DOHH2 (cell line): ENCODE results near the gene ATP6V1G1.
A peak's percentile ranks its signal among the peaks of the same experiment; 100 is the strongest.

ENCODE experiments used
- H3F3A ChIP-seq: fragments of 200-600 bp; sonication (generic), shearing (Covaris generic); 2 replicates; pipeline ENCODE4 v1.6.0; 2016; ENCODE audit warnings: antibody characterized with exemption, mild to moderate bottlenecking; ENCODE audit not compliant: control insufficient read depth, insufficient read depth
- H3K27ac ChIP-seq: fragments of 200-600 bp; sonication (generic); 2 replicates; pipeline ENCODE4 v1.5.1; 2014; ENCODE audit warnings: low read depth, mild to moderate bottlenecking, low read length, moderate library complexity
- H3K27me3 ChIP-seq: fragments of 200-600 bp; sonication (generic); 2 replicates; pipeline ENCODE4 v1.6.1; 2014; ENCODE audit warnings: mild to moderate bottlenecking, low read length, mixed read lengths; ENCODE audit not compliant: control insufficient read depth
- H3K36me3 ChIP-seq: fragments of 200-600 bp; sonication (generic); 2 replicates; pipeline ENCODE4 v1.6.1; 2014; ENCODE audit warnings: mild to moderate bottlenecking, low read length, moderate library complexity, mixed read lengths; ENCODE audit not compliant: control insufficient read depth
- H3K4me1 ChIP-seq: fragments of 200-600 bp; sonication (generic); 2 replicates; pipeline ENCODE4 v1.6.1; 2014; ENCODE audit warnings: mild to moderate bottlenecking, low read length, mixed read lengths; ENCODE audit not compliant: control insufficient read depth
- H3K4me2 ChIP-seq: fragments of 200-600 bp; sonication (generic); 2 replicates; pipeline ENCODE4 v1.6.0; 2014; ENCODE audit warnings: mild to moderate bottlenecking, low read length, moderate library complexity
- H3K4me3 ChIP-seq: fragments of 200-600 bp; sonication (generic); 2 replicates; pipeline ENCODE4 v1.5.1; 2014; ENCODE audit warnings: mild to moderate bottlenecking, low read length, mixed read lengths
- H3K79me2 ChIP-seq: fragments of 200-600 bp; sonication (generic); 2 replicates; pipeline ENCODE4 v1.6.1; 2014; ENCODE audit warnings: mild to moderate bottlenecking, low read length, mixed read lengths; ENCODE audit not compliant: control insufficient read depth
- H3K9me2 ChIP-seq: fragments of 200-600 bp; sonication (generic); replicated peaks from 2 replicates; pipeline ENCODE4 v1.6.1; 2014; ENCODE audit warnings: mild to moderate bottlenecking, low read length, mixed read lengths; ENCODE audit not compliant: control insufficient read depth
- H3K9me3 ChIP-seq: fragments of 200-600 bp; sonication (generic); 2 replicates; pipeline ENCODE4 v1.6.1; 2014; ENCODE audit warnings: antibody characterized with exemption, low read length, mixed read lengths; ENCODE audit not compliant: control insufficient read depth, insufficient read depth
- H4K20me1 ChIP-seq: fragments of 200-600 bp; sonication (generic); 2 replicates; pipeline ENCODE4 v1.6.0; 2014; ENCODE audit warnings: low read depth, mild to moderate bottlenecking, antibody characterized with exemption, low read length, moderate library complexity; ENCODE audit not compliant: control insufficient read depth, insufficient read depth
- EZH2phosphoT487 ChIP-seq: fragments of 200-600 bp; sonication (generic); IDR thresholded peaks from 2 replicates; pipeline ENCODE4 v1.6.1; 2017; ENCODE audit warnings: borderline replicate concordance, mild to moderate bottlenecking, antibody characterized with exemption, low read length, moderate library complexity, mixed read lengths
- TF ChIP-seq, protein P1 (sequence below): fragments of 200-600 bp; sonication (generic); IDR thresholded peaks from one replicate; pipeline ENCODE4 v1.5.1; 2014; ENCODE audit warnings: antibody characterized with exemption, mild to moderate bottlenecking, low read depth, low read length; ENCODE audit not compliant: poor library complexity, severe bottlenecking

Gene ATP6V1G1, protein sequence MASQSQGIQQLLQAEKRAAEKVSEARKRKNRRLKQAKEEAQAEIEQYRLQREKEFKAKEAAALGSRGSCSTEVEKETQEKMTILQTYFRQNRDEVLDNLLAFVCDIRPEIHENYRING

DNA sequence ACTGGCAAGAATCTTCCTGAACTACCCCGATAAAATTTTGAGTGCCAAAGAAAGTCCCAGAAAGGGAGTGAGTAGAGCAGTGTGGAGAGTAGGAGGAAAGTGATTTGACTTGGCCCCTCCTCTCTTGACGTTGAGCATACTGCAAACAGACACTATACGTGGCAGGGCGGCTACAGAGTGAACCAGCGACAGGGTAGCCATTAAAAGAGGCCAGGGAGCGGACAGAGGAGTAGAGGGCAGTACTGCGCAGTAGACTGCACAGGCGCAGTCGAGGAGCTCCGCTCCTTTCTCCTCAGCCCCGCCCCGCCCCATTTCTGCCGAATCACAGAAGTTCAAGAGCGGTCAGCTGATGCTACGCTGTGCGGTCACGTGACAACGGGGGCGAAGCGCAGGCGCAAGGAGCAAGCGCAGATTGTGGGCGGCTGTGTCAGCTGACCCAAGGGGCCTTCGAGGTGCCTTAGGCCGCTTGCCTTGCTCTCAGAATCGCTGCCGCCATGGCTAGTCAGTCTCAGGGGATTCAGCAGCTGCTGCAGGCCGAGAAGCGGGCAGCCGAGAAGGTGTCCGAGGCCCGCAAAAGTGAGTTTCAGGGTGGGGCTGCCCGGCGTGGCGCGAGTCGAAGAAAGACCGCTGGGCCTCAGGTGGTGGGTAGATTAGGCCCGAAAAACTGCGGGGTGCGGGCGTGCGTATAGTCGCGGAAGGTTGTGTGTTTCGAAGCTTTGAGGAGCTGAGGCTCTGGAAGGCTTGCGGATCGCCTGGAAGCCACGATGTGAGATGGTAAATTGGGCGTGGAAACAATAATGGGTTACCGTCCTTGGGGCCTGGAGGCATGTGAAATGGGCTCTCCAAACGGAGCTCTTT, at the start of gene ATP6V1G1:
Gene ATP6V1G1 (plus strand): TSS at position 425 of the 858 bp plus-strand sequence. CDS start 70 bp downstream, at position 495.
- no peaks in the 10 kb centered on the region for H3K9me3 ChIP-seq
- no peak for TF ChIP-seq EZH2phosphoT487
- TF ChIP-seq, protein P1, sequence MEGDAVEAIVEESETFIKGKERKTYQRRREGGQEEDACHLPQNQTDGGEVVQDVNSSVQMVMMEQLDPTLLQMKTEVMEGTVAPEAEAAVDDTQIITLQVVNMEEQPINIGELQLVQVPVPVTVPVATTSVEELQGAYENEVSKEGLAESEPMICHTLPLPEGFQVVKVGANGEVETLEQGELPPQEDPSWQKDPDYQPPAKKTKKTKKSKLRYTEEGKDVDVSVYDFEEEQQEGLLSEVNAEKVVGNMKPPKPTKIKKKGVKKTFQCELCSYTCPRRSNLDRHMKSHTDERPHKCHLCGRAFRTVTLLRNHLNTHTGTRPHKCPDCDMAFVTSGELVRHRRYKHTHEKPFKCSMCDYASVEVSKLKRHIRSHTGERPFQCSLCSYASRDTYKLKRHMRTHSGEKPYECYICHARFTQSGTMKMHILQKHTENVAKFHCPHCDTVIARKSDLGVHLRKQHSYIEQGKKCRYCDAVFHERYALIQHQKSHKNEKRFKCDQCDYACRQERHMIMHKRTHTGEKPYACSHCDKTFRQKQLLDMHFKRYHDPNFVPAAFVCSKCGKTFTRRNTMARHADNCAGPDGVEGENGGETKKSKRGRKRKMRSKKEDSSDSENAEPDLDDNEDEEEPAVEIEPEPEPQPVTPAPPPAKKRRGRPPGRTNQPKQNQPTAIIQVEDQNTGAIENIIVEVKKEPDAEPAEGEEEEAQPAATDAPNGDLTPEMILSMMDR, result peak; percentile 37
- H3K36me3 ChIP-seq, result peaks cover 26% of the 10 kb centered on the region
- peaks cover 54% of the 10 kb centered on the region for H3K79me2 ChIP-seq
- peak within 1 kb of the TSS; percentile 89 for H3K4me3 ChIP-seq
- no peaks in the 10 kb centered on the region for H3K9me2 ChIP-seq
- peak within 1 kb of the TSS; percentile 87 for H3K27ac ChIP-seq
- H3K4me1 ChIP-seq, result peaks cover 63% of the 10 kb centered on the region
- H3K4me2 ChIP-seq, result peak within 1 kb of the TSS; percentile 94
- no peaks in the 10 kb centered on the region for H3K27me3 ChIP-seq
- H3F3A ChIP-seq, result peaks cover 21% of the 10 kb centered on the region
- H4K20me1 ChIP-seq, result peaks cover 19% of the 10 kb centered on the region

DNA sequence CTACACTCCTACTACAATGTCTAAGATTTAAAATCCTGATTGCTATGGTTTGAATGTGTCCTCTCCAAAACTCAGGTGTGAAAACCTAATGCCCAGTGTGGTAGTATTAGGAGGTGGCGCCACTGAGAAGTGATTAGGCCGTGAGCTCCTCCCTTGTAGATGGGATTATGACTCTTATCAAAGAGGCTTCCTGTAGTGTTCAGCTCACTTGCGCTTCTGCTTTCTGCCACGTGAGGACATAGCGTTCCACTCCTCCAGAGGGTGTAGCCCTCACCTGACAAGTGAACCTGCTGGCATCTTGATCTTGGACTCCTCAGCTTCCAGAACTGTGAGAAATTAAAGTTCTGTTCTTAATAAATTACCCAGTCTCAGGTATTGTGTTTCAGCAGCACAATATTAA, 49.3 kb upstream of the ATP6V1G1 start:
- Histone ChIP-seq H3F3A (no peaks in the 10 kb centered on the region), H3K79me2 (no peaks in the 10 kb centered on the region), H3K9me3 (no peaks in the 10 kb centered on the region), H4K20me1 (no peaks in the 10 kb centered on the region), H3K27me3 (peaks cover 8% of the 10 kb centered on the region), H3K4me3 (no peak overlapping the region), H3K9me2 (no peaks in the 10 kb centered on the region), H3K27ac (no peak overlapping the region), H3K4me1 (peaks cover 19% of the 10 kb centered on the region), H3K36me3 (no peaks in the 10 kb centered on the region), H3K4me2 (no peak overlapping the region)
- no peak for TF ChIP-seq EZH2phosphoT487
- TF ChIP-seq, protein P1, result peak; percentile 52

DNA sequence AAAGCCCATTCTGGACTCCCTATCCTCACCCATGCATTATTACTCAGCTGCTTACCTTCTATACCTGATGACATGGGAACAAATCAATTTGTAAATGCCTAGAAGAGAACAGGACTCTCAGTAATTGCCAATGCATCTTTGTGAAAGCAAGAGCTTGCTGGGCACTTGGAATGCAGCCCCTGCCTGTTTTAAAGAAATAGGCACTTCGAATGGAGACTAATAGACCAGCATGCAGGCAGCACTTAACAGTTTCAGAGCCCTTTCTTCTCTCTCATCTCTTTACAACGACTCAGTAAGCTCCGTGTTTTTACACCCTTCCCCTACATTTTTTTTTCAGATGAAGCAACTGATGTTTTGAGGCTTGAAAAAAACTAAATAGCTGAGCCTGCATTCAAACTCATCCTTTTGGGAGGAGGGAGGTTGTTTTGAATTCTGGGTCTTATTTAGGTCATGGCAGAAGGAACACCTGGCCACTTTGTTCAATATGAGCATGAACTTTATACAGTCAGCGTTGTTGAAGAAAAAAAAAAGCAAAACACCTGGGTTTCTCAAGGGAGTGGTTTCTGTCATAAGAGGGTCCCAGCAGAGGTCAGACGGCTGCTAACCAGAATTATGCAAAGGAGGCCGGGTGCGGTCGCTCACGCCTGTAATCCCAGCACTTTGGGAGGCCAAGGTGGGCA, 47.7 kb upstream of the ATP6V1G1 start:
- Histone ChIP-seq H3K27ac (no peak overlapping the region), H3K27me3 (peaks cover 11% of the 10 kb centered on the region)
- TF ChIP-seq EZH2phosphoT487, result no peak
- TF ChIP-seq, protein P1, result no peak

More for the DNA sequence above, 47.7 kb upstream of the ATP6V1G1 start:
- peaks cover 19% of the 10 kb centered on the region for H3K4me1 ChIP-seq
- no peaks in the 10 kb centered on the region for H3K36me3 ChIP-seq
- no peaks in the 10 kb centered on the region for H3K79me2 ChIP-seq
- H4K20me1 ChIP-seq, result no peaks in the 10 kb centered on the region
- no peaks in the 10 kb centered on the region for H3F3A ChIP-seq
- no peak overlapping the region for H3K4me3 ChIP-seq
- H3K9me2 ChIP-seq, result no peaks in the 10 kb centered on the region
- no peaks in the 10 kb centered on the region for H3K9me3 ChIP-seq
- H3K4me2 ChIP-seq, result peak overlapping the region; percentile 25
